ENCODE data around the gene APOBEC4. TPM values are rescaled to one million over a fixed set of nuclear protein-coding genes. Genes with fewer than 3 reads are reported as not detected.

The APOBEC4 gene
- not detected in 2 replicates for total RNA-seq (2013; cell fraction: nucleolus; rRNA removed)
- total RNA-seq (2014; rRNA removed) (0.06 TPM in 1 of 2 replicates, not detected in the other), total RNA-seq (2014; rRNA removed; fragmentation: Illumina TruSeq; extraction: Trizol) (not detected in 2 replicates), total RNA-seq (2021) (not detected in 2 replicates), polyA plus RNA-seq (2011; rRNA removed) (0.03 and 0.07 TPM in 2 replicates), polyA plus RNA-seq (2014; fragmentation: Illumina TruSeq; extraction: Trizol) (0.04 and 0.13 TPM in 2 replicates), polyA plus RNA-seq (2014; fragmentation: Nextera tagmentation; extraction: Ambion mirVana) (under 1 TPM in 1 of 2 experiments, not detected in 1; 0.05 TPM), polyA plus RNA-seq (2014; rRNA removed) (not detected in 2 replicates), polyA plus RNA-seq (2016; fragmentation: Nextera tagmentation; extraction: Ambion mirVana) (under 1 TPM in 1 of 2 experiments, not detected in 1; 0.25 TPM), polyA minus RNA-seq (2011; rRNA and poly(A)+ RNA removed) (not detected in 2 replicates), Bru-seq, nascent RNA (percentile 37 among the genes with signal in this experiment), BruChase-seq, experiment 1, labeled RNA remaining after a 6-hour chase (not detected), BruChase-seq, experiment 2, labeled RNA remaining after a 2-hour chase (percentile 10 among the genes with signal in this experiment)
- not detected for polyA plus RNA-seq (2011; ENCODE audit: low read depth)
- not detected in 2 replicates for polyA plus RNA-seq (2011; cell fraction: cytosol; rRNA removed)
- 0.03 TPM in 1 of 2 replicates, not detected in the other for polyA plus RNA-seq (2011; cell fraction: nucleus; rRNA removed)
- 0.04 and 0.09 TPM in 2 replicates for polyA plus RNA-seq (2012)
- polyA minus RNA-seq (2011; cell fraction: cytosol; rRNA and poly(A)+ RNA removed), result not detected in 2 replicates
- 0.19 and 0.36 TPM in 2 replicates for polyA minus RNA-seq (2011; cell fraction: nucleus; rRNA and poly(A)+ RNA removed)
- long read RNA-seq, experiment 1, result 0 reads
- long read RNA-seq, experiment 2, partial matches to known transcripts, result 0 of 1 reads
- long read RNA-seq, experiment 2, other reads (novel, unspliced or antisense), result 1 of 1 reads

GRCh38 chr1:183652547-183653461 lies at the start of gene APOBEC4:
Gene APOBEC4 (minus strand): TSS chr1:183653316. CDS start chr1:183648781, 4,535 bp downstream.
- peak; percentile 57 for ATAC-seq
- H4K20me1 ChIP-seq (ENCODE audit: control insufficient read depth, insufficient read depth), result no peaks in the 10 kb centered on the region
- SMC1A ChIA-PET (ENCODE audit: uncharacterized antibody, unreplicated experiment), result interaction anchor here (0.7 to 6.2 kb wide), 31 partner anchors 11 to 423 kb away, joined by 3 to 331 read pairs (median 7); partner anchors contain the start of genes ARPC5 and NCF2
- H3K27ac ChIP-seq (ENCODE audit: control insufficient read depth, insufficient read depth), result peak within 1 kb of the TSS; percentile 67
- RAD21 ChIA-PET (ENCODE audit: unreplicated experiment), result interaction anchor here (0.9 to 6.2 kb wide), 13 partner anchors 8 to 261 kb away, joined by 3 to 299 read pairs (median 9); no protein-coding TSS in a partner anchor
- peak within 1 kb of the TSS; percentile 11 for H2AFZ ChIP-seq (ENCODE audit: control insufficient read depth, low read depth, low read length)
- no peaks in the 10 kb centered on the region for H3K9me3 ChIP-seq (replicated peaks; ENCODE audit: control insufficient read depth, insufficient read depth, low read length)
- peak within 1 kb of the TSS; percentile 52 for H3K9ac ChIP-seq (ENCODE audit: control insufficient read depth, insufficient read depth, low read length)
- TF ChIP-seq FOXM1 (IDR thresholded peaks at IDR 0.05; ENCODE audit: low read depth, low read length), result 0 out of 2 replicates have a peak, but pooled peaks have one; percentile 11
- TF ChIP-seq SP1 (IDR thresholded peaks at IDR 0.05; ENCODE audit: low read depth, low read length), result no peak
- 0 out of 2 replicates have a peak, but pooled peaks have one; percentile 43 for TF ChIP-seq POLR2AphosphoS5 (IDR thresholded peaks at IDR 0.05; ENCODE audit: low read length)
- TF ChIP-seq POU2F2 (IDR thresholded peaks at IDR 0.05; ENCODE audit: borderline replicate concordance, low read depth, low read length), result peak; percentile 65; the same call in 1 of the 3 replicates
- peak; percentile 63; the same call in 1 of the 2 replicates for TF ChIP-seq BMI1 (IDR thresholded peaks at IDR 0.05; ENCODE audit: borderline replicate concordance)
- TF ChIP-seq SMARCA5 (IDR thresholded peaks at IDR 0.05), result 0 out of 2 replicates have a peak, but pooled peaks have one; percentile 29
- TF ChIP-seq PKNOX1 (IDR thresholded peaks at IDR 0.05), result no peak; the same call in 1 of the 2 replicates
- no peak for DNase-seq (ENCODE audit: low read depth, low spot score)
- in situ Hi-C loops (cut with MboI) (loop anchor here (5.0 to 10.0 kb wide), 2 partner anchors 259 to 572 kb away; no protein-coding TSS in a partner anchor), intact Hi-C loops (cut with micrococcal nuclease; ENCODE audit: unreplicated experiment) (loop anchor here (5.0 kb wide), 1 partner anchor 404 kb away; no protein-coding TSS in a partner anchor)
- CTCF ChIA-PET, result interaction anchor here (0.6 to 6.5 kb wide), 18 partner anchors 8 to 290 kb away, joined by 3 to 360 read pairs (median 6); partner anchors contain the start of gene ARPC5
- WGBS (ENCODE audit: insufficient coverage, insufficient replicate concordance, low lambda C conversion rate, missing lambda C conversion rate), result 50% methylated on average over 5 of the region's 5 CpGs
- no TSS peak for BruUV-seq (replicated peaks)
- H3K4me2 ChIP-seq (ENCODE audit: control insufficient read depth, insufficient read depth), result peak within 1 kb of the TSS; percentile 60
- H3K36me3 ChIP-seq (ENCODE audit: control insufficient read depth in 2 of 2, insufficient read depth in 2 of 2, low read length in 1 of 2), result no peaks in the 10 kb centered on the region; a peak in 2 of 4 replicates
- POLR2A ChIA-PET, result interaction anchor here (0.5 to 4.3 kb wide), 9 partner anchors 8 to 263 kb away, joined by 3 to 39 read pairs (median 6); partner anchors contain the start of genes ARPC5 and NCF2
- H3K27me3 ChIP-seq (replicated peaks in 1 of 2; ENCODE audit: control insufficient read depth in 2 of 2, insufficient read depth in 2 of 2, low read length in 1 of 2), result no peaks in the 10 kb centered on the region
- H3K4me1 ChIP-seq (ENCODE audit: control insufficient read depth, insufficient read depth, low read length), result peaks cover 31% of the 10 kb centered on the region
- peaks cover 2% of the 10 kb centered on the region for H3K79me2 ChIP-seq (ENCODE audit: control insufficient read depth, insufficient read depth, low read length)
- FAIRE-seq, result no peak
- no peak within 1 kb of the TSS; the same call in 1 of the 2 replicates for H3K4me3 ChIP-seq
